Fibroblast of skin of back (primary cell): ENCODE data around the gene LMOD2.

Experiments used
- DNase-seq: peaks from one replicate; pipeline ENCODE4 v3.0.0-alpha.2; 2013

Gene LMOD2

GRCh38 chr7:123673137-123673732 lies 17.6 kb downstream of the LMOD2 start:
- no peak for DNase-seq

GRCh38 chr7:123673752-123674398 lies 18.2 kb downstream of the LMOD2 start:
- DNase-seq = no peak

GRCh38 chr7:123674399-123675180 lies 18.9 kb downstream of the LMOD2 start:
- peak; percentile 13 for DNase-seq

GRCh38 chr7:123675181-123675473 lies 19.5 kb downstream of the LMOD2 start:
- peak; percentile 21 for DNase-seq

GRCh38 chr7:123677061-123677715 lies 21.5 kb downstream of the LMOD2 start:
- no peak for DNase-seq

- no peak for DNase-seq
These were observed 23.9 kb downstream of the LMOD2 start for GRCh38 chr7:123679614-123680013.

GRCh38 chr7:123680580-123680979 lies 24.9 kb downstream of the LMOD2 start:
- DNase-seq = no peak

GRCh38 chr7:123681561-123681960 lies 25.9 kb downstream of the LMOD2 start:
- no peak for DNase-seq

GRCh38 chr7:123682690-123683089 lies 27.0 kb downstream of the LMOD2 start:
- DNase-seq = peak; percentile 72

GRCh38 chr7:123687161-123687560 lies 31.5 kb downstream of the LMOD2 start:
- no peak for DNase-seq

GRCh38 chr7:123687727-123688126 lies 32.1 kb downstream of the LMOD2 start:
- DNase-seq = no peak

- DNase-seq = no peak
These were observed 33.6 kb downstream of the LMOD2 start for GRCh38 chr7:123689250-123689649.

- no peak for DNase-seq
These were observed 34.9 kb downstream of the LMOD2 start for GRCh38 chr7:123690550-123690949.

- DNase-seq = no peak
These were observed 36.8 kb downstream of the LMOD2 start for GRCh38 chr7:123692471-123692877.

- DNase-seq = no peak
These were observed 40.4 kb downstream of the LMOD2 start for GRCh38 chr7:123695944-123696677.

- DNase-seq = no peak
These were observed 49.7 kb downstream of the LMOD2 start for GRCh38 chr7:123705211-123705901.

GRCh38 chr7:123709525-123709924 lies 53.9 kb downstream of the LMOD2 start:
- no peak for DNase-seq

- DNase-seq = no peak
These were observed 55.0 kb downstream of the LMOD2 start for GRCh38 chr7:123710683-123711082.

- no peak for DNase-seq
These were observed 56.2 kb downstream of the LMOD2 start for GRCh38 chr7:123711832-123712293.

- DNase-seq = peak; percentile 43
These were observed 57.0 kb downstream of the LMOD2 start for GRCh38 chr7:123712619-123713018.
